ENCODE measurements around the gene C17orf113.
"Not testable (repeated sequence)": the region's sequence is repeated elsewhere in the genome, so short reads cannot be mapped to it uniquely, and the experiment has no call there.

DNA sequence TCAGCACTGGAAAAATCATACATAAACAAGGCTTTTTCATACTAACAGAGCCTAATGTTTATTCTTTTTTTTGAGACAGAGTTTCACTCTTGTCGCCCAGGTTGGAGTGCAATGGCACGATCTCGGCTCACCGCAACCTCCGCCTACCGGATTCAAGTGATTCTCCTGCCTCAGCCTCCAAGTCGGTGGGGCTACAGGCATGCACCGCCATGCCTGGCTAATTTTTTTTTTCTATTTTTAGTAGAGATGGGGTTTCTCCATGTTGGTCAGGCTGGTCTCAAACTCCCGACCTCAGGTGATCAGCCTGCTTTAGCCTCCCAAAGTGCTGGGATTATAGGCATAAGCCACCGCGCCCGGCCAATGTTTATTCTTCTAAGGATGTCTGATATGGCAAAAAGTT lies 36.7 kb downstream of the C17orf113 start:
- TF ChIP-seq, protein P1, sequence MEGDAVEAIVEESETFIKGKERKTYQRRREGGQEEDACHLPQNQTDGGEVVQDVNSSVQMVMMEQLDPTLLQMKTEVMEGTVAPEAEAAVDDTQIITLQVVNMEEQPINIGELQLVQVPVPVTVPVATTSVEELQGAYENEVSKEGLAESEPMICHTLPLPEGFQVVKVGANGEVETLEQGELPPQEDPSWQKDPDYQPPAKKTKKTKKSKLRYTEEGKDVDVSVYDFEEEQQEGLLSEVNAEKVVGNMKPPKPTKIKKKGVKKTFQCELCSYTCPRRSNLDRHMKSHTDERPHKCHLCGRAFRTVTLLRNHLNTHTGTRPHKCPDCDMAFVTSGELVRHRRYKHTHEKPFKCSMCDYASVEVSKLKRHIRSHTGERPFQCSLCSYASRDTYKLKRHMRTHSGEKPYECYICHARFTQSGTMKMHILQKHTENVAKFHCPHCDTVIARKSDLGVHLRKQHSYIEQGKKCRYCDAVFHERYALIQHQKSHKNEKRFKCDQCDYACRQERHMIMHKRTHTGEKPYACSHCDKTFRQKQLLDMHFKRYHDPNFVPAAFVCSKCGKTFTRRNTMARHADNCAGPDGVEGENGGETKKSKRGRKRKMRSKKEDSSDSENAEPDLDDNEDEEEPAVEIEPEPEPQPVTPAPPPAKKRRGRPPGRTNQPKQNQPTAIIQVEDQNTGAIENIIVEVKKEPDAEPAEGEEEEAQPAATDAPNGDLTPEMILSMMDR (IDR thresholded peaks at IDR 0.05) = not testable (repeated sequence)
- not testable (repeated sequence) for TF ChIP-seq POLR2A (IDR thresholded peaks at IDR 0.05)
